ENCODE data around the gene RHOA.

DNA sequence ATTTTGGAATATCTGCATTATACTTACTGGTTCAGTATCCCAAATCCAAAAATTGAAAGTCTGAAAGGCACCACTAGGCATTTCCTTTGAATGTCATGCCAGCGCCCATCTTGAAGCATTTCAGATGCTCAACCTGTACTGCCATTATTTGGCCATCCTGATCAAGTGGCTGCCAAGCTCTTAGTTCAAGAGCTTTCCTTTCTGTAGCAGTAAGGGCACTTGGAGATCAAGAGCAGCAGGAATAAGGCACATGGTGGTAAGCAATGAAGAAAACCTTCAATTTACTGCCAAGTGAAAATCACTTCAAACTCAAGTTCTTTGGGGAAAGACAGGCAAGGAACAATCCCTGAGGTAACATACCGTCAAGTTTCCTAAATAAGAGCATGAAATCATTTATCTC, 10.0 kb downstream of the RHOA start:
- no peak for TF ChIP-seq EP300 (IDR thresholded peaks at IDR 0.05)
- TF ChIP-seq, protein P1, sequence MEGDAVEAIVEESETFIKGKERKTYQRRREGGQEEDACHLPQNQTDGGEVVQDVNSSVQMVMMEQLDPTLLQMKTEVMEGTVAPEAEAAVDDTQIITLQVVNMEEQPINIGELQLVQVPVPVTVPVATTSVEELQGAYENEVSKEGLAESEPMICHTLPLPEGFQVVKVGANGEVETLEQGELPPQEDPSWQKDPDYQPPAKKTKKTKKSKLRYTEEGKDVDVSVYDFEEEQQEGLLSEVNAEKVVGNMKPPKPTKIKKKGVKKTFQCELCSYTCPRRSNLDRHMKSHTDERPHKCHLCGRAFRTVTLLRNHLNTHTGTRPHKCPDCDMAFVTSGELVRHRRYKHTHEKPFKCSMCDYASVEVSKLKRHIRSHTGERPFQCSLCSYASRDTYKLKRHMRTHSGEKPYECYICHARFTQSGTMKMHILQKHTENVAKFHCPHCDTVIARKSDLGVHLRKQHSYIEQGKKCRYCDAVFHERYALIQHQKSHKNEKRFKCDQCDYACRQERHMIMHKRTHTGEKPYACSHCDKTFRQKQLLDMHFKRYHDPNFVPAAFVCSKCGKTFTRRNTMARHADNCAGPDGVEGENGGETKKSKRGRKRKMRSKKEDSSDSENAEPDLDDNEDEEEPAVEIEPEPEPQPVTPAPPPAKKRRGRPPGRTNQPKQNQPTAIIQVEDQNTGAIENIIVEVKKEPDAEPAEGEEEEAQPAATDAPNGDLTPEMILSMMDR (IDR thresholded peaks at IDR 0.05): no peak
- no peak for TF ChIP-seq POLR2AphosphoS5 (IDR thresholded peaks at IDR 0.05)
